Psoas muscle (tissue), 8 donors: ENCODE results near the gene MYORG. TPM values are rescaled to one million over a fixed set of nuclear protein-coding genes. Genes with fewer than 3 reads are reported as not detected.

Experiments
- ATAC-seq, 4 donors: fragments of 200-7000 bp; cut with Tn5 transposase; one replicate each; pipeline ENCODE4 v1.9.1; 2020; ENCODE audit warnings: moderate library complexity in 3 of 4, mild to moderate bottlenecking in 2 of 4
- DNase-seq, 2 donors: peaks; one replicate each; pipeline ENCODE4 v3.0.0-alpha.2; 2020
- H3K27ac ChIP-seq: fragments of 200-600 bp; one replicate; pipeline ENCODE4 v1.8.0; 2022
- H3K27me3 ChIP-seq, 3 donors: fragments of 200-600 bp in 1 of 3; one replicate each; pipeline versions ENCODE4 v1.6.1 to v1.8.0; 2013 to 2022; ENCODE audit warnings: low read length in 2 of 3, mild to moderate bottlenecking in 2 of 3, moderate library complexity in 1 of 3; ENCODE audit not compliant: insufficient read depth in 3 of 3
- H3K36me3 ChIP-seq, 2 donors: fragments of 200-600 bp in 1 of 2; one replicate each; pipeline versions ENCODE4 v1.6.1 to v1.8.0; 2013 to 2022; ENCODE audit warnings: low read depth in 1 of 2, mild to moderate bottlenecking in 1 of 2, moderate library complexity in 1 of 2; ENCODE audit not compliant: insufficient read depth in 1 of 2
- H3K4me1 ChIP-seq: fragments of 200-600 bp; one replicate; pipeline ENCODE4 v1.8.0; 2022
- H3K4me3 ChIP-seq: fragments of 200-600 bp; one replicate; pipeline ENCODE4 v1.8.0; 2022; ENCODE audit warnings: mild to moderate bottlenecking
- H3K9me3 ChIP-seq: fragments of 200-600 bp; one replicate; pipeline ENCODE4 v1.8.0; 2022
- WGBS, 3 donors: extraction: QIAGEN DNeasy Blood & Tissue Kit; methylation state at CpG; one replicate each; pipeline versions ENCODE4 v1.1.6 to v1.1.7; 2013; 5-methylcytosine and 5-hydroxymethylcytosine counted together
- intact Hi-C, 2 donors: fragments of 100-400 bp; cut with DNase I; formaldehyde crosslinking; loops; one replicate each; pipeline versions ENCODE4 v1.11.0 to v1.14.2; 2022
- polyA plus RNA-seq, 3 donors: library from polyadenylated mRNA; stranded (reverse); fragments of 200-250 nt; gene quantifications; one replicate each; pipeline ENCODE4 v1.2.3, GENCODE V29; 2013
- total RNA-seq, 4 donors: library from RNA; stranded (reverse); fragmentation: NEBNext Ultra II Directional in 2 of 4; extraction: Animal tissue kit (Norgen Biotek cat#: 25700) in 2 of 4; gene quantifications; one replicate each; pipeline versions ENCODE4 v1.2.1 to v1.2.4, GENCODE V29; 2021 to 2023
- TF ChIP-seq, protein P1 (sequence below): fragments of 200-600 bp; IDR thresholded peaks from one replicate; pipeline ENCODE4 v1.8.0; 2022; ENCODE audit warnings: antibody characterized with exemption
- donor health status: healthy with polysubstance abuse.
- donor health status: DM: no; HTN: no; CAD: no; lungs with moderate emphysema.
- donor health status: Bipolar disorder and iron deficiency.
- donor health status: healthy.
- donor health status: DM: yes; HTN: yes; CAD: no.
- donor health status: DM: no; HTN: no; CAD: no.
- donor health status: DM: no; HTN: no; CAD: no.
- donor health status: DM: yes; HTN: yes; CAD: no.

The MYORG gene
- total and polyA plus RNA-seq, 7 donors, result 6.3 to 50.7 (median 28.9) TPM

DNA sequence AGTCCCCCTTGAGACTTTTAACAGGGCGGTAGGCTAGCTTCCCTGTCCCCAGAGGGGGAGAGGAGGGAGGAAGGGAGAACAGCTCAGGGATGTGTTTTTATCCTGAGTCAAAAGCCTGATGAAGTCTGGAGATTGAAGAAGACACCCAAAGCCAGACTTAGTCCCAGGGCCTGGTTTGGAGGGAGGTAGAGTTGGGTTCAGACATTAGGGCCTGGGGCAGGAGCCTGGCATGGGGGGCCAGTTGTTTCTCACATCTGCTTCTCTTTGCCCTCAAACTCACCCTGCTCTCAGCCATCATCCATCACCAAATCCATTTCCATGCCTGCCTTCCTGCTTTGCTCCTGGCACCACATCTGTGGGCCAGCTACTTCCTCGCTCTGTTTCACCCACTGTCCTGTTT is 2.9 kb downstream of the MYORG start:
- Histone ChIP-seq H3K27me3 (no peaks in the 10 kb centered on the region), H3K27ac (peak overlapping the region; percentile 78), H3K4me1 (peaks cover 32% of the 10 kb centered on the region), H3K9me3 (no peaks in the 10 kb centered on the region), H3K4me3 (no peak overlapping the region), H3K36me3 (peaks cover 0 to 28% of the 10 kb centered on the region in 2 donors)
- 65 to 97% (median 74%) methylated on average over 2 of the region's 2 CpGs for WGBS, 3 donors
- TF ChIP-seq, protein P1, sequence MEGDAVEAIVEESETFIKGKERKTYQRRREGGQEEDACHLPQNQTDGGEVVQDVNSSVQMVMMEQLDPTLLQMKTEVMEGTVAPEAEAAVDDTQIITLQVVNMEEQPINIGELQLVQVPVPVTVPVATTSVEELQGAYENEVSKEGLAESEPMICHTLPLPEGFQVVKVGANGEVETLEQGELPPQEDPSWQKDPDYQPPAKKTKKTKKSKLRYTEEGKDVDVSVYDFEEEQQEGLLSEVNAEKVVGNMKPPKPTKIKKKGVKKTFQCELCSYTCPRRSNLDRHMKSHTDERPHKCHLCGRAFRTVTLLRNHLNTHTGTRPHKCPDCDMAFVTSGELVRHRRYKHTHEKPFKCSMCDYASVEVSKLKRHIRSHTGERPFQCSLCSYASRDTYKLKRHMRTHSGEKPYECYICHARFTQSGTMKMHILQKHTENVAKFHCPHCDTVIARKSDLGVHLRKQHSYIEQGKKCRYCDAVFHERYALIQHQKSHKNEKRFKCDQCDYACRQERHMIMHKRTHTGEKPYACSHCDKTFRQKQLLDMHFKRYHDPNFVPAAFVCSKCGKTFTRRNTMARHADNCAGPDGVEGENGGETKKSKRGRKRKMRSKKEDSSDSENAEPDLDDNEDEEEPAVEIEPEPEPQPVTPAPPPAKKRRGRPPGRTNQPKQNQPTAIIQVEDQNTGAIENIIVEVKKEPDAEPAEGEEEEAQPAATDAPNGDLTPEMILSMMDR, result no peak
- intact Hi-C loops, result loop anchor here in 1 of 2 donors (2.0 kb wide), 1 partner anchor 35 kb away; no protein-coding TSS in a partner anchor
- DNase-seq (no peak), ATAC-seq (no peak)

DNA sequence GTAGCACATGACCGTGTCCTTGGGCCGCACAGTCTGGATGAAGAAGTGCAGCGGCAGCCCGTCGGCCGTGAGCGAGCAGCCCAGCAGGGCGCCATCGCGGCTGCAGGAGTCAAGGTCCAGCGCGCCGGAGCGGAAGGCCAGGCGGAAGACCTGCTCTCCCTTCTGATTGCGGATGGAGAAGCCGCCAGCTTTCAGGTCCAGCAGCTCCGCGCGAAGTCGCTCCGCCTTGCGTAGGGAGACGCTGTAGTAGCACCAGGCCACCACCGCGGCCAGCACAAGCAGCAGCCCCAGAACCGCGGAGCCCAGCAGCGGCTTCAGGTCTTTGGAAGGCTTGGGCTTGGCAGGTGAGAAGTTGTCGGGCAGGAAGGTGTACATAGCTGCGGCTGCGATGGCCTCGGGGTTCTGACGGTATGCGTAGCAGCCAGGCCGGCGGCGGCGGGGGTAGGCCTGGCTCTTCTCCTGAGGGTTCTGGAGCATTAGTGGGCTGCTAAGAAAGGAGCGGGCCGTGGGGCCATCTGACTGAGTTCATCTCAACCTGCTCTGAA is 4.2 kb downstream of the MYORG start:
- peaks cover 0 to 28% of the 10 kb centered on the region in 2 donors for H3K36me3 ChIP-seq
- 82 to 88% (median 86%) methylated on average over 40 to 41 of the region's 41 CpGs for WGBS, 3 donors
- intact Hi-C loops, result loop anchor here in 1 of 2 donors (2.0 kb wide), 1 partner anchor 34 kb away; no protein-coding TSS in a partner anchor
- ATAC-seq (no peak), DNase-seq (no peak)
- no peaks in the 10 kb centered on the region for H3K9me3 ChIP-seq
- H3K27ac ChIP-seq, result no peak overlapping the region
- H3K27me3 ChIP-seq, result no peaks in the 10 kb centered on the region
- no peak overlapping the region for H3K4me3 ChIP-seq
- TF ChIP-seq, protein P1, result no peak
- H3K4me1 ChIP-seq, result peaks cover 32% of the 10 kb centered on the region

DNA sequence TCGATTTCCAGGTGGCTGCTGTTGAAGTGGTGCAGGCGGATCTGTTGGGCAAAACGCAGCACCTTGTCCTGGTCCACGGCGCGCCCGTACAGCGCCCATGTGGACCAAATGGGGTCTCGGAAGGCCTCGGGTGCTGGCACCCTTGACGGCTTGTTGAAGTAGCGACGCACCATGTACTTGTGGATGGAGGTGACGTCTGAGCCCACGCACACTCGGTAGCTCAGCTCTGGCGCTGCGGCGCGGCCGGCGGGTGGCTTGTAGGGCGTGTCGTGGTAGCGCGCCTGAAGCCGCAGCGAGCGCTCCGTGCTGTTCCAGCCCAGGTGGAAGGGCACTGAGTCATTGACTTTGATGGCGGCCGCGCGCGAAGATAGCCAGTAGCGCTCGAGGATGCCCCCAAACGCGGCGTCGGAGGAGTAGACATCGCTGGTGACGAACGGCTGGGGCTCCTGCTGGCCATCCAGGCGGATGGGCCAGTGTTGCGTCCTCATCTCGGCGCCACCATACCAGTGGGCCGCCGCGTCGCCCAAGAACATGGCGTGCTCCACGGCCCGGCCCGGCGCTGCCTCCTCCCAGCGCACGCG is 4.7 kb downstream of the MYORG start:
- H3K4me3 ChIP-seq, result no peak overlapping the region
- ATAC-seq, result no peak
- WGBS, 3 donors, result 81 to 92% (median 88%) methylated on average over 60 of the region's 60 CpGs
- intact Hi-C loops, result loop anchor here in 1 of 2 donors (2.0 kb wide), 1 partner anchor 33 kb away; no protein-coding TSS in a partner anchor
- H3K9me3 ChIP-seq, result no peaks in the 10 kb centered on the region
- H3K36me3 ChIP-seq, result peaks cover 0 to 28% of the 10 kb centered on the region in 2 donors
- DNase-seq, result no peak
- H3K27me3 ChIP-seq, result no peaks in the 10 kb centered on the region
- TF ChIP-seq, protein P1, result no peak
- H3K27ac ChIP-seq, result no peak overlapping the region
- H3K4me1 ChIP-seq, result peaks cover 32% of the 10 kb centered on the region

DNA sequence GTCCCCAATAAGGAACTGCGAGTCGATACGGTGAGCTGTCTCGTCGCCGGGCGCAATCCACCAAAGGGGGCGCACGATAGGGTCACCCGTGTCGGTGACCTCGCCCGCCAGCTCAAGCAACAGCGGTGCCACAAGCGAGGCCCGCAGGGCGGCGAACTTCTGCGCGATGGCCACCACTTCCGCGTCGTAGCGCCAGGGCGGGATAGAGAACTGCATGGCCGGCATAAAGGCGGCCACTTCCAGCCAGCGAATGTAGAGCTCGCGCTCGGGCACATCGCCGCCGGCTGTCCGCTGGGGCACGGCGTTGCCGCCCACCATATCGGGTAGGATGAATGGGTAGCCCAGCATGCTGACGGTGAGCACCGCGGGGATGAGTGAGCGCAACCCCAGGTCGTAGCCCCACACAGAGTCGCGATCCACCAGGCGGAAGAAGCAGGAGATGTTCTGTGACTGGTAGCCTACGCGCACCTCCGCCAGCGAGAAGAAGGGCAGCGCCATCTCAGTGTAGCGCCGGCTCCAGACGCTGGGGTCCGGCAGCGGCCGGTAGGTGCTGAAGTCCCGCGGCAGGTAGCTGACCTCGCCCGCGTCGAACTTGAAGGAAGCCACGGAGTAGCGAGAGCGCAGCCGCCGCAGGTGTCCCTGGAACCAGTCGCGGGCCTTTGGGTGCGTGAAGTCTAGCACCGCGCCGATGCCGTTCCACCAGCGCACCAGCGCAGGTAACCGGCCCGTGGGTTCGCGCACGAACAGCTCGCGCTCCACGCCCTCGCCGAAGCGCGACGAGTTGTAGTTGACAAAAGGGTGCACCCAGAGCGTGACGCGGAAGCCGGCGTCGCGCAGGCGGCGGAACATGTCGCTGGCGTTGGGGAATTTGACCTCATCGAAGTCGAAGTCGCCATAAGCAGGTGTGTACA is 5.5 kb downstream of the MYORG start:
- no peaks in the 10 kb centered on the region for H3K27me3 ChIP-seq
- no peak for DNase-seq

More for the DNA sequence above, 5.5 kb downstream of the MYORG start:
- 73 to 78% (median 73%) methylated on average over 105 of the region's 105 CpGs for WGBS, 3 donors
- Histone ChIP-seq H3K4me3 (no peak overlapping the region), H3K4me1 (peaks cover 32% of the 10 kb centered on the region), H3K27ac (no peak overlapping the region), H3K36me3 (peaks cover 0 to 28% of the 10 kb centered on the region in 2 donors), H3K9me3 (no peaks in the 10 kb centered on the region)
- TF ChIP-seq, protein P1, result no peak
- intact Hi-C loops, result no loop called here
- ATAC-seq, result peak in 1 of 4 donors; percentile 6
